ENCODE measurements around the gene CXXC4. TPM values are rescaled to one million over a fixed set of nuclear protein-coding genes. Genes with fewer than 3 reads are reported as not detected.

Gene CXXC4
- total RNA-seq, 2 experiments from 2014 or later: 0.03 TPM; not detected in 1

- H3K4me1 ChIP-seq (ENCODE audit: insufficient read depth, low read length, poor library complexity, severe bottlenecking): no peaks in the 10 kb centered on the region
- no peaks in the 10 kb centered on the region for H3K9me2 ChIP-seq (ENCODE audit: insufficient read depth, low read length)
- no peaks in the 10 kb centered on the region for H4K20me1 ChIP-seq (ENCODE audit: insufficient read depth, low read length)
- DNase-seq (ENCODE audit: low spot score): no peak
- H3K27ac ChIP-seq (ENCODE audit: low read depth, low read length, poor library complexity, severe bottlenecking): no peak overlapping the region
- H3K4me3 ChIP-seq (ENCODE audit: low read depth, low read length, poor library complexity, severe bottlenecking): no peak overlapping the region
- H3K4me2 ChIP-seq (ENCODE audit: low read length): no peak overlapping the region
- CTCF ChIA-PET (ENCODE audit: unreplicated experiment): no interaction called here
- TF ChIP-seq EZH2phosphoT487 (IDR thresholded peaks at IDR 0.05; ENCODE audit: borderline replicate concordance, low read depth, low read length): no peak
- TF ChIP-seq CTCF (conservative IDR thresholded peaks at IDR 0.05; ENCODE audit: low read length): no peak
- POLR2A ChIA-PET: no interaction called here
- intact Hi-C loops (cut with micrococcal nuclease; ENCODE audit: unreplicated experiment): no loop called here
- no peaks in the 10 kb centered on the region for H3K9me3 ChIP-seq (ENCODE audit: low read length)
- no peaks in the 10 kb centered on the region for H3K36me3 ChIP-seq (ENCODE audit: insufficient read depth, low read length)
- H2AFZ ChIP-seq (ENCODE audit: low read length): no peak overlapping the region
- BruUV-seq (replicated peaks): no TSS peak
- H3K79me2 ChIP-seq (ENCODE audit: insufficient read depth, low read depth, low read length): no peaks in the 10 kb centered on the region
These were observed 37.2 kb downstream of the CXXC4 start for GRCh38 chr4:104457308-104457981.

GRCh38 chr4:104451573-104451972 lies 43.1 kb downstream of the CXXC4 start:
- Histone ChIP-seq H3K79me2 (ENCODE audit: insufficient read depth, low read depth, low read length) (no peaks in the 10 kb centered on the region), H4K20me1 (ENCODE audit: insufficient read depth, low read length) (no peaks in the 10 kb centered on the region), H3K9me2 (ENCODE audit: insufficient read depth, low read length) (no peaks in the 10 kb centered on the region), H3K4me1 (ENCODE audit: insufficient read depth, low read length, poor library complexity, severe bottlenecking) (no peaks in the 10 kb centered on the region), H3K27ac (ENCODE audit: low read depth, low read length, poor library complexity, severe bottlenecking) (no peak overlapping the region), H3K36me3 (ENCODE audit: insufficient read depth, low read length) (no peaks in the 10 kb centered on the region), H2AFZ (ENCODE audit: low read length) (no peak overlapping the region), H3K4me3 (ENCODE audit: low read depth, low read length, poor library complexity, severe bottlenecking) (no peak overlapping the region), H3K4me2 (ENCODE audit: low read length) (no peak overlapping the region), H3K9me3 (ENCODE audit: low read length) (no peaks in the 10 kb centered on the region)
- TF ChIP-seq EZH2phosphoT487 (IDR thresholded peaks at IDR 0.05; ENCODE audit: borderline replicate concordance, low read depth, low read length): no peak
- peak; percentile 24; the same call in 1 of the 2 replicates for TF ChIP-seq CTCF (conservative IDR thresholded peaks at IDR 0.05; ENCODE audit: low read length)
- no TSS peak for BruUV-seq (replicated peaks)
- ChIA-PET POLR2A (no interaction called here), CTCF (ENCODE audit: unreplicated experiment) (no interaction called here)
- intact Hi-C loops (cut with micrococcal nuclease; ENCODE audit: unreplicated experiment): no loop called here
- DNase-seq (ENCODE audit: low spot score): no peak

DNA sequence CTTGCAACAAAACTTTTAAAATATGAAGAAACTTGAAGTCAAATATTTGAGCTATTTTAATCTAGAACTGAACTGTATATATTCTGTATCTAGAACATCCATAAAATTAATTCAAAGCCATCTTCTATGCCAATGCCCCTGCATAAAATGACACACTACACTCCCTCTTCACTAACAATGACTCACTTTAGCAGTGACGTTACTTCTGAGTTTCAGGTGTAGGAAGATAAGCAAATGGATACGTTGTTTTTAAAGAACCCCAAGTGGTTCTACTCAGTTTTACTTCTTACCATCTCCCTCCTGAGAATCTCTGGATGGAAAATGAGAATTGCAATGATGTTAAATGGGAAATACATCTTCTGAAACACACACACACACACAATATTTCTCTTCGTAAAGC lies 45.2 kb downstream of the CXXC4 start:
- Histone ChIP-seq H3K79me2 (ENCODE audit: insufficient read depth, low read depth, low read length) (no peaks in the 10 kb centered on the region), H4K20me1 (ENCODE audit: insufficient read depth, low read length) (no peaks in the 10 kb centered on the region), H3K9me3 (ENCODE audit: low read length) (no peaks in the 10 kb centered on the region), H3K27ac (ENCODE audit: low read depth, low read length, poor library complexity, severe bottlenecking) (no peak overlapping the region), H3K4me1 (ENCODE audit: insufficient read depth, low read length, poor library complexity, severe bottlenecking) (no peaks in the 10 kb centered on the region), H3K4me2 (ENCODE audit: low read length) (no peak overlapping the region), H3K4me3 (ENCODE audit: low read depth, low read length, poor library complexity, severe bottlenecking) (no peak overlapping the region), H2AFZ (ENCODE audit: low read length) (no peak overlapping the region), H3K9me2 (ENCODE audit: insufficient read depth, low read length) (no peaks in the 10 kb centered on the region), H3K36me3 (ENCODE audit: insufficient read depth, low read length) (no peaks in the 10 kb centered on the region)
- ChIA-PET POLR2A (no interaction called here), CTCF (ENCODE audit: unreplicated experiment) (no interaction called here)
- TF ChIP-seq CTCF (conservative IDR thresholded peaks at IDR 0.05; ENCODE audit: low read length) (no peak), EZH2phosphoT487 (IDR thresholded peaks at IDR 0.05; ENCODE audit: borderline replicate concordance, low read depth, low read length) (no peak)
- BruUV-seq (replicated peaks): no TSS peak
- intact Hi-C loops (cut with micrococcal nuclease; ENCODE audit: unreplicated experiment): no loop called here
- DNase-seq (ENCODE audit: low spot score): no peak
